H1 (cell line): ENCODE data around the gene SSR2.

Experiments used
- BCL11A ChIP-seq, 2 experiments: IDR thresholded peaks; one replicate each; pipeline ENCODE4 v1.6.1; 2011; ENCODE audit warnings: low read depth in 2 of 2, low read length in 2 of 2, mild to moderate bottlenecking in 2 of 2
- CTCF ChIP-seq, 3 experiments: IDR thresholded peaks; 1 replicate in 2 of 3; 2 replicates in 1 of 3; pipeline versions ENCODE4 v1.5.1 to v1.6.1; 2011; ENCODE audit warnings: low read length in 3 of 3, mild to moderate bottlenecking in 3 of 3, inconsistent platforms in 2 of 3, low read depth in 1 of 3, moderate library complexity in 1 of 3; ENCODE audit not compliant: insufficient read depth in 1 of 3; ENCODE audit errors: control extremely low read depth in 1 of 3
- EZH2 ChIP-seq: fragments of 200-600 bp; sonication (generic); IDR thresholded peaks from 2 replicates; pipeline ENCODE4 v1.7.1; 2012; ENCODE audit warnings: low read depth, mild to moderate bottlenecking, moderate library complexity, low read length, inconsistent platforms; ENCODE audit not compliant: severe bottlenecking
- KDM1A ChIP-seq: fragments of 200-600, 300-600 bp; sonication (generic); IDR thresholded peaks from 2 replicates; pipeline ENCODE4 v1.7.1; 2016; ENCODE audit warnings: mild to moderate bottlenecking, low read length, borderline replicate concordance
- POLR2A ChIP-seq, 2 experiments: IDR thresholded peaks; 1 replicate in 1 of 2; 2 replicates in 1 of 2; pipeline ENCODE4 v1.6.1; 2011; ENCODE audit warnings: low read depth in 2 of 2, low read length in 2 of 2, mild to moderate bottlenecking in 2 of 2; ENCODE audit errors: control extremely low read depth in 1 of 2
- POLR2AphosphoS5 ChIP-seq: IDR thresholded peaks from 2 replicates; pipeline ENCODE4 v1.6.1; 2011; ENCODE audit warnings: low read depth, low read length
- RAD21 ChIP-seq, 2 experiments: IDR thresholded peaks in 1 of 2; conservative IDR thresholded peaks in 1 of 2; 2 replicates each; pipeline ENCODE4 v1.6.1; 2011; ENCODE audit warnings: low read depth in 2 of 2, low read length in 2 of 2, improper control_type of control experiment in 1 of 2, inconsistent platforms in 1 of 2, mild to moderate bottlenecking in 1 of 2, moderate library complexity in 1 of 2
- TAF1 ChIP-seq: IDR thresholded peaks from 2 replicates; pipeline ENCODE4 v1.6.1; 2011; ENCODE audit warnings: mild to moderate bottlenecking, low read depth, low read length
- TBP ChIP-seq: IDR thresholded peaks from 2 replicates; pipeline ENCODE4 v1.6.1; 2011; ENCODE audit warnings: low read depth, low read length, improper control_type of control experiment

- TF ChIP-seq POLR2A (IDR thresholded peaks at IDR 0.05; ENCODE audit: control extremely low read depth in 1 of 2, low read depth in 2 of 2, low read length in 2 of 2) (no peak), CTCF (IDR thresholded peaks at IDR 0.05; ENCODE audit: control extremely low read depth in 1 of 3, insufficient read depth in 1 of 3, low read depth in 1 of 3, low read length in 3 of 3) (no peak), BCL11A (IDR thresholded peaks at IDR 0.05; ENCODE audit: low read depth in 2 of 2, low read length in 2 of 2) (no peak), TAF1 (no peak), RAD21 (IDR thresholded peaks at IDR 0.05 in 1 of 2, conservative IDR thresholded peaks at IDR 0.05 in 1 of 2; ENCODE audit: low read depth in 2 of 2, low read length in 2 of 2) (no peak), TBP (no peak), KDM1A (no peak), EZH2 (no peak), POLR2AphosphoS5 (no peak)
These were observed 20.8 kb downstream of the SSR2 start for GRCh38 chr1:155999964-156000363.
